Stimulated activated CD4-positive, alpha-beta T cell treated with anti-CD3 and anti-CD28 coated beads, Interleukin-12 subunit alpha, Interleukin-12 subunit beta, amount 100 ng/mL, for 48 hours (primary cell): Measurements from ENCODE around the gene MORN1.

Experiments
- DNase-seq, 3 donors: peaks; one replicate each; pipeline ENCODE4 v3.0.0-alpha.2; 2020; ENCODE audit warnings: low read depth in 2 of 3, low spot score in 1 of 3

Gene MORN1

DNA sequence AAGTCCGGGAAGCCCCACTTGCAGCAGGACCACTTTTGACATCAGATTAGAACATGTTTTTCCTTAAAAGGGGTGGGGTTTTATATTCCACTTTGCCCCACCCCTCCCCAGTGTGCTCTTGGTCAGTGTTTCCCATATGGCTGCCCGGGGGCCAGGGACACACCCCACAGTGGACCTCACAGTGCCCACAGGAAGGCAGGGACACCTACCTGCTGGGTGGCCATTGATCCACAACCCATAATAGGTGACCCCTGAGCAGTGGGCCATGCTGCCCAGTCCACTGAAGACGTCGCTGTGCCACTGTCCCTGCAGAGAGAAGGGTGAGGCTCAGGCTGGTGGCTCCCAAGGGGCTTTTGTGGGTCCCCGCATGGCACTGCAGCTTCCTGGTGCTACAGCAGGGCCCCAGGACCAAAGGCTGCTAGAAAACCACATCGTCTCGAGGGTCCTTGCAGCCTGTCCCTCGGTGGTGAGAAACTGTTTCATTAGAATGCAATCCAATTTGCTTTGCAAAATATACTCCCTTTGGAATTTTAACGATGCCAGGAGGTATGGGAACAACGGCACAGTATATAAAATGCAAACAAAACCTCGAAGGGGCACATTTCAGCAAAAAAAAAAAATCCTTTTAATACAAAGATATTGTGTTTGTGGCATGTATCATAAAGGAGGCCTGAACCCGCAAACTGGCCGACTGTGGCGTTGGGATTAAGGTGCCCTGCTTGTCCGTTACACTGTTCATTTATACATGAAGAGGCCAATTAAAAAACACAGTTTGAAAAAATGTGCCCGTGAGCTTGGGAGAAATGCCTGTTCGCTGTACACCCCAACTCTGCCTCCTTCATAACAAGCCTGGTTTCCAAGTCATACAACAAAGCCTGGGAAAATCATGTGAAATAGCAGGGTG is 16.9 kb downstream of the MORN1 start:
- DNase-seq = no peak

DNA sequence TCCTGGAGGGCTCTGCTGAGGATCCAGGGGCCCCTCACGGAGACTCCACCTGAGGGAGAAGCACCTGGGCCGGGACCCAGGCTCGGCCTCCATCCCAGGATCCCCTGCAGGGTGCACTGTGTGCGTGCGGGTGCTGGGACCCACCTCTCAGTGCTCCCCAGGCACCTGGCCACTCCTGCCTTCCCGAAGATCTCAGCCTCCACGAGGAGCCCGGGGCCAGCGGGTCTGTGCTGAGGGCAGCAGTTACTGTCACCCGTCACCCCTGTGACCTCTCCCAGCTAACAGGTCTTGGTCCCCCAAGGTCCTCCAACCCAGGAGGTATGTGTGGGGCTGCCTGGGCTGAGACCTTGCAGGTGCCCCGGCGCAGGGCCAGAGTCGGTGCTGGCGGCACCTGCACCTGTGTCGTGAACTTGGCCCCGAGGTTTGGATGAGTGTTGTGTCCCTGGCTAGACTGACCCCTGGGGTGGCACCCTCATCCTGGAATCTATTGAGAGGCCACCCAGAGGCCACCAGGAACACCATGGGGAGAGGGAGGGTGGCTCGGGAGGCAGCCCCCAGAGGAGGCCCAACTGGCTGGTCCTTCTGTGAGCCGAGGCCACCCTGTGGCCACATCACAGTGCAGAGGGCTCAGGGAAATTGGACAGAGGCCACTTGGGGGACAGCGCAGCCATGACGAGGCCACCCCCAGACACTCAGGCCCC is 17.7 kb downstream of the MORN1 start:
- no peak for DNase-seq

DNA sequence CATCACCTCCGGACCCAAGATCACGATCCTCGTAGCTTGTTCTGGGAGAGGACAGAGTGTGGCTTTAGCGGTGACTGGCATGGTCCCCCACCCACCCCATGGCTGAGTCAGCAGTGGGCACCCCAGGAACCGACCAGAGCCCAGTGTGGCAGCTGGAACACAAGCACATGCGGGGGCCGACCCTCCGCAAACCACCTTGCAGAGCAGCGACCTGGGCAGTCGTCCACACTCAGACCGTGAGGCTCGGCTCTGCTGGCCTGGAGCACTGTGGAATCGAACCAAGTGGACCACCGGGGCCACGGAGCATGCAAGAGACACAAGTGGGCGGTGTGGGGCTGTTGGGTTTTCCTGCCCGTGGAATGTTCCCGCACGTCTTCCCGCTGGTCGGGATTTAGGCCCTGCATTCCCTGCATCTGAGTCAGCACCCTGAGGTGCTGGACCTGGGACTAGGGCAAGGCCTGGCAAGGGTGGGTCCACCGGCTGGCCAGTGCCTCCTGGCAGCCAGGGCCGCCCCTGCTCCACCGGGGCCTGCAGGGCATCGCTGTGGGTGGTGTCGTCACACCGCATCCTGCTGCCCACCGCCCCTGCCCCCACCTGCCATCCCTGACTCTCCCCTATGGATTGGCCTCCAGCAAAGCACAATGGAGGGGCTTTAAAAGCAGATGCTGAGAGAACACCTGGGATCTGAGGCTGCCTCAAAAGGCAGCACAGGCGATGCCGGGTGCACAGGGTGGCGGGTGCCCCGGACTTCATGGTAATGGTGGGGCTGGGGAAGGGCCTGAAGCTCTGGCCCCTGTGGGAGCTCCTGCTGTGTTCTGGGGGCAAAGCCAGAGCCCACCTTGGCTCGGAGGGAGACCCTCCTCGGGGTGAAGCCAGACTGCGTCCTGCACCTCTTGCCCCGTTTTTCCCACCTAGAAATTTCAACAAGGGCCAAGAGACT is 18.5 kb downstream of the MORN1 start:
- no peak for DNase-seq

DNA sequence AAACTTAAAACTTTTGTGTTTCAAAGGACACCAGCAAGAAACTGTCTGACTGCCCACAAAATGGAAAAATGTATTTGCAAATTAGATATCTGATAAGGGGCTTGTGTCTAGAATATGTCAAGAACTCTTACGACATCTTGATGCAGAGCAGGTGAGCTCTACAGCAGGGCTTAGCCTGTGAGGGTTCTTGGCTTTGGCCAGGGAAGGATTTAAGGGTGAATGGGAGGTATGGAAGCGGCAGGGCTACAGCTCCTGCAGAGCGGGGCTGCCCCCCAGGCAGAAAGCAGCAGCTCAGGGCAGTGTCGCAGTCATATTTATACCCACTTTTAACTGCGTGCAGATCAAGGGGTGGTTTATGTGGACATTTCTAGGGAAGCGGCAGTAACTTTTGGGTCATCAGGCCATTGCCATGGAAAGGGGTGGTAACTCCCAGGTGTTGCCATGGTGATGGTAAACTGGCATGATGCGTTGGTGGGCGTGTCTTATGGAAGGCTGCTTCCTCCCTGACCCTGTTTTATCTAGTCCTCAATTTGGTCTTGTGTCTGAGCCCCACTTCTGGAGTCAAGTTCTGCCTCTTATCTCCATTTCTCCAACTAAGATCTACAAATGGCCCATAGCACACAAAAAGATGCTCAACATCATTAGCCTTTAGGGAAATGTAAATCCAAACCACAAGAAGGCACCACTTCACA is 23.2 kb downstream of the MORN1 start:
- no peak for DNase-seq

DNA sequence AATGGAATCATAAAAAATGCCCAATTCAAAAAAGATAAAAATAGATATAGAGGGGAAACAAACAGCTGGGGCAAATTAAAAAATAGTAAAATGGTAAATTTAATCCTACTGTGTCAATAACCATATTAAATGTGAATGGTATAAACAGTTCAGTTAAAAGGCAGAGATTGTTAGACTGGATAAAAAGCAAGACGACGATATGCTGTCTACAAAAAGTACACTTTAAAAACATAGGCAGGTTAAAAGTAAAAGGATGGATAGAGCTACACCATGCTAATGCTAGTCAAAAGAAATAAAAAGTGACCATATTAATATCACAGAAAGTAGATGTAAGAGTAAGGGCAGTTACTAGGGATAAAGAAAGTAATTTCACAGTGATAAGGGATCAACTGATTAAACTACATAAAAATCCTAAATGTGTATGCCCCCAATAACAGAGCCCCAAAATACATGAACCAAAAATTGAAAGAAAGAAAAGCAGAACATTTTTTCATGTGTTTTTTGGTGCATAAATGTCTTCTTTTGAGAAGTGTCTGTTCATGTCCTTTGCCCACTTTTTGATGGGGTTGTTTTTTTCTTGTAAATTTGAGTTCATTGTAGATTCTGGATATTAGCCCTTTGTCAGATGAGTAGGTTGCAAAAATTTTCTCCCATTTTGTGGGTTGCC is 27.4 kb downstream of the MORN1 start:
- DNase-seq = no peak

DNA sequence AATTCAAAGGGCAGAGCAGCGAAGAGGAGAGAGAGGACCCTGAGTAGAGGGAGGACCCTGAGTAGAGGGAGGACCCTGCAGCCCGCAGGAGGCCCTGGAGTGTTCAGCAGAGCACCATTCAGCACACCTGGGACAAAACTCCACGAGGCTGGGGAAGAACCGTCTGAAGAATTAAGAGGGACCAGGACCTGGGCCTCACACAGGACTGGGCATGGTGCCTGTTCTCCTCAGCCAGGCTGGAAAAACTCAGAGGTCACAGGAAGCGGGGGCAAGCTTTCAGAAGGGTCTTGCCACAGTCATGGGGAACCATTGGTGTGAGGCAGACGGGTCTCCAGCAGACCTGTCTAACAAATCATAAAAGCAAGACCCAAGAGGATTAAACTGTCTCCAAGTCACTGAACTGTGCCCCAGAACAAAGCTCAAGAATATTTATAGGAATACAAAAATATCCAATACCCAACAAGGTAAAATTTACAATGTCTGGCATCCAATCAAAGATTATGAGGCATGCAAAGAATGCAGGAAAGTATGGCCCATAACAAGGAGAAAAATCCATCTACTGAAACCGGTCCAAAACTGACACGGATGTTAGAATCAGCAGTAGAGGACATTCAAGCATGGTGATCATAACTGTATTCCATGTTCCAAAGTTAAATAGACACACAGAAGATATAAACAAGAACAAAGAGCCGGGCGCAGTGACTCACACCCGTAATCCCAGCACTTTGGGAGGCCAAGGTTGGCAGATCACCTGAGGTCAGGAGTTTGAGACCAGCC is 30.6 kb downstream of the MORN1 start:
- no peak for DNase-seq

DNA sequence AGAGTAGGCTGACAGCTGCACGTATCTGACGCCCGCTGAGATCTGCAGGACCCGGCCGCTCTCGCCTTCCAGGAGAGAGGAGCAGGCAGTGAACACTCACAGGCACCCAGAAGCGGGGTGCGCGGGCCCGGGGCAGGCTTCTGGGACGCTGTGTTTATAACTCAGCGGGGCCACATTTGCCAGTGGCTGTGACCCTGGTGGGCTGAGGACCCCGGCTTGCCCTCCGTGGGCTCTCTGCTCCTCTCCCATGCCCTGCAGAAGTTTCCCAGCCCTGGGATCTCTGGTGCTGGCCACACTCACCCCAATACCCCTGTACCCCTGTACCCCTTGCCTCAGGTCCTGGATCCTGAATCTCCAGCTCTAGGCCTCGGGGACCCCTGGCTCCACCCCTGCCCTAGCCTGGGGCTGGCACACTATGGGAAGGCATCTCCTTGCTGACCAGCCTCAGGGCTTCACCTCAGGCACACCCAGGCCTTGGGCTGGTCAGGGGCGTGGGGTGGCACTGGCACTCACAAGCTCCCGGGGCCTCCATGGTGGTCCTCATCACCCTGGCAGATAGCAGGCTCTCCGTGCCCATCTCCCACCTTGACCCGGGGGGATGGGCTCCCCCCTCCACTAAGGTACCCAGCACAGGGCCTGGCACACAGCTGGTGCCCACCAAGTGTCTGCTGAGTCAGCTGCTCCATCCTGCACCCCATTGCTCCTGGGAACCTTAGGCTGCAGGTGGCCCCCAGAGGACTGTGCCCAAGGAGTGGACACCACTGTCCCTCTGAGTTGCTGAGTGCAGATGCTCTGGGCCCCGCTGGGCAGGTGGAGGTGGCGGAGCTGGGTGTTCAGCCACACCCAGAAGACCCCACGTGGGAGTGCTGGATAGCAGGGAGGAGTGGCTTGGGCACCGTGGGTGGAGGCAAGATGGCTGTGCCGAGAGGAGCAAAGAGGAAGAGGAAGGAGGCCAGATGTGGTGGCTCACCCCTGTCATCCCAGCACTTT is 32.4 kb downstream of the MORN1 start:
- DNase-seq = no peak

DNA sequence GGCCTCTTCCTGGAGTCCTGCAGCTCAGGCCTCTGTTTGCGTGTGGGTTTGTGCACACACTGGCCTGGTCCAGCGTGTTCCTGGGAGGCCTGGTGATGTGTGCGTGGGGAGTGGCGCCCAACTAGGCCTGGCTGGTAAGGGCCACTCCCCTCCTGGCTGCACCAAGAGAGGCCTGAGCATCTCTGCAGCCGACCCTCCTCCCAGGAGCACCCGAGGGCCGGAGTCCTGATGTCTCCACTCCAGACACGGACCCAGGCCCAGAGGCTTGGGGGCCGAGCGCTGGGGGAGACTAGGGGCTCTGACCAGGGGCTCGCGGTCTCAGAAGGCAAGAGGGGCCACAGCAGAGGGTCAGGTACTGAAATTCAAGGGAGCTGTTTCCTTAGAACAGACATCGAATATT is 33.3 kb downstream of the MORN1 start:
- DNase-seq = no peak

DNA sequence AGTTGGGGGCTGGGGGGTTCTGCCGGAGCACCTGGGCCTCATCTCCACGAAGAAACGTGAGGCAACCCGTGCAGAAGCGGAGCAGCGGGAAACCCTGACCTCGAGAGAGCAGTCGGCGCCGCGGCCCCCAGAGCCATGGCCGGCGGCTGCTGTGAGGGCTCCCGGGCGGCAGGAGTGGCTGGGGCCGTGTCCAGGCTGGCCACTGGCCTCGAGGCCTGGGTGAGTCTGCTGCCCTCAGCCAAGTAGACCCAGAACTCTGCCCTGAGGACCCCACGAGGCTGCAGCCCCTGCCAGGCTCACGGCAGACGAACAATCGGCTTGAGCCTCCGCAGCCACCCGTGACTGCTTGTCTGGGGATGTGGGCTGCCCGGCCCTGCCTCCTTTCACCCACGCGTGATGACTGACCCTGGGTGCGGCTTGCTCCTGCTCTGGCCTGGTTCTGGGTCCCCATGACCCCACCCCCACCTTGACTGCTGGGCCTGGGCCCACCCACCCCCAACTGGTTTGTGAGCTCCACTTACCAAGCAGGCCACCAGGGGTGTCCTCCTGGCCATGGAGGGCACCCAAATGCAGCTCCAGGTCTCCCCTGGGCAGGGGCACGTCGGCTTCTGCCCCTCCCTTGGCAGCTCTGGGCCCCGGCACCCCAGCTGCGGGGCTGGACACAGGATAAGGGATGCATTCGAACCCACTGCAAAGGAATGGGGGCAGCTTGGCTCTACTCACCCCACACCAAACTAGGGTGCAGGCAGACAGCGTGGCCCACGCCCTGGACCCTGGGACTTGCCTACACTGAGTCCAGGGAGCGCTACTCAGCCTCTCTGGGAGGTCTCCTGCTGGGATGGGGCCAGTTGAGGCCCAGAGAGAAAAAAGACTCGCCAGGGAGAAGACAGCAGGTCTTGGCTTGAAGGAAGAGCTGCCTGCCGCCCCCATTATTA is 34.2 kb downstream of the MORN1 start:
- no peak for DNase-seq

DNA sequence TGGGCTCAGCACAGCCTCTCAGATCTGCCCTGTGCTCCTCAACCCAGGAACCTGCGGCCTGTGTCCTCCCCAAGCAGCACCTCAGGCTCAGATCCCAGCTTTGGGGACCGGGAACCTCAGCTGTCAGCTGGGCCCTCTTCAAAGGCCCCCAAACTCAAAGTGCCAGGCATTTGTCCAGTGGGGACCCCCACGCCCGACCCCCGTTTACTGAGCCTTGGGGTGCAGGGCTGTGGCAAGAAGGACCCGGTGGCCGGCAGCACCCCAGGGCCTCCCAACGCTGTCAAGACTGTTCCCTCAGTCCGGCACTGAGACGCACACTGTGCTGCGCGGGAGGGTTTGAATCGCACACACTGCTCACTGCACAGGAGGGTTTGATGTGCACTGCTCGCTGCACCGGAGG is 35.0 kb downstream of the MORN1 start:
- no peak for DNase-seq

DNA sequence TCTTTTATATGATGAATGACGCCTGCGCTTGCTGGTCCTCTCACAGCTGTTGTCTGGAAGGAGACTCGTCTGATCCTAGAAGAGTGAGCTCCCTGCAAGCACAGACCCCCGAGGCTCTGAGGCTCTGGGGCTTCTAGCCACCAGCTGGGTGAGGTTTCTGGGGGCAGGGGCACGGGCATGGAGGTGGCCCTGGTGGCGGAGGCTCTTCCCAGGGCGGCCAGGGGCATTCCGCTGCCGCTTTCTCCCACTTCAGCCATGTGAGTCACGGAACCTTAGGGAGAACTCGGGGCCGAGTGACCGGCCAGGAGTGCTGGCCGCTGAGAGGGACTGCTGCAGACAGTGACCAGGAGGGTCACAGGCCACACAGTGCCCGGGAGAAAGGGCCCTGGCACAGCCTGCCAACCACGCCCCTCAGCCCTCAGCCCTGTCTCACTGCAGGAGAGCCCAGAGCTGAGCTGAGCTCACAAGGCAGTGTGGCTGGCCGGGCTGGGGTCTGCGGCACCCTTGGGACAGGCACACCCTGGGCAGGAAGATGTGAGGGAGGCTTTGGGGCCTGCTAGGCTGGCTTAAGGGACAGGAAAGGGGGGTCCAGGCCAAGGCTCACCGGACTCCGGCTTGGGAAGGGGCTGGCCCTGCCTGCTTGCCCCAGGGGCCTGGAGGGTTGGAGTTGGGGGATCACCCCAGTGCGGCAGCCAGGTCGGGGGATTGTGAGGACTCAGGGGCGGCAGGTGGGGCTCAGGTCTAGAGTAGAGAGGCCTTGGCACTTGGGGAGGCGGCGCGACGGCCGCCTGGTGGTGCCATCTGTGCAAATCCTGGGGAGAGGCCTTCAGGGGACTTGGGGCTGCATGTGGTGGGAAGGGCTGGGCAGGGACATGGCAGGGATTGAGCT is 35.7 kb downstream of the MORN1 start:
- no peak for DNase-seq

DNA sequence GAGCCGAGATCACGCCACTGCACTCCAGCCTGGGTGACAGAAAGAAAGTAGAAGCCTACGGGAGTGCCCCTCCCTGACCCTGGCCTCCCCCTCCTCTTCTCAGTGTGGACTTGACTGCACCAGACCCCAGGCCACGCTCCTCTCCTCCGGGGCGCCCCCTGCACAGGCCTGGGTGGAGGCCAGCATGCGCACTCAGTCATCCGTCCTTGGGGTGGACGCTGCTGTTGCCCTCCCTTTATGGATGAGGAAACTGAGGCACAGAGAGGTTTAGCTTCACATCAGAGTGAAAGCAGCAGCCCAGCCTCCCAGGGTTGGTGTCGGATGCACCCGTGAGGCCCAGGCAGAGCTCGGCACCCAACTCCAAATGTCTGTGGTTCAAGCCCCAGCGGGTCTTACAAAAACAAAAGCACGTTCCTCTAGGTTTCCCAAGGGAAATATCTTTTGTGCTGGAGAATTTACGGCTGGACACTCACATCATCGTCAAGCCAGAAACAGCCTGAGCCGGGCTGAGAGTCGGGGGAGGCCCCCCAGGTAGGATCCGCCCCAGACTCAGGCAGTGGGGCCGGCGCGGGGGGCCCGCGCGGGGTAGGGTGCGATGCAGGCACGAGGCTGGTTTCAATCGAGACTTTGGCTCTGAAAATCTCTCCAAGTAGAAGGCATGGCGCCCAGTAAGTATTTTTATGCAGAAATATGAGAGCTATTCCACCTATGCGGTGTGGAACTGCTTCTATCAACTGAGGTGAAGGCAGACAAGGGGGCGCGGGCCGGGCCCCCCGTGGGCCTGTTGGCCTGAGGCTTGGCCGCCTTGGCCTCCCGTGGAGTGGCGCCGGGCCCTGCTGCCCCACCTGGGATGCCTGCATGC is 36.6 kb downstream of the MORN1 start:
- DNase-seq = no peak

DNA sequence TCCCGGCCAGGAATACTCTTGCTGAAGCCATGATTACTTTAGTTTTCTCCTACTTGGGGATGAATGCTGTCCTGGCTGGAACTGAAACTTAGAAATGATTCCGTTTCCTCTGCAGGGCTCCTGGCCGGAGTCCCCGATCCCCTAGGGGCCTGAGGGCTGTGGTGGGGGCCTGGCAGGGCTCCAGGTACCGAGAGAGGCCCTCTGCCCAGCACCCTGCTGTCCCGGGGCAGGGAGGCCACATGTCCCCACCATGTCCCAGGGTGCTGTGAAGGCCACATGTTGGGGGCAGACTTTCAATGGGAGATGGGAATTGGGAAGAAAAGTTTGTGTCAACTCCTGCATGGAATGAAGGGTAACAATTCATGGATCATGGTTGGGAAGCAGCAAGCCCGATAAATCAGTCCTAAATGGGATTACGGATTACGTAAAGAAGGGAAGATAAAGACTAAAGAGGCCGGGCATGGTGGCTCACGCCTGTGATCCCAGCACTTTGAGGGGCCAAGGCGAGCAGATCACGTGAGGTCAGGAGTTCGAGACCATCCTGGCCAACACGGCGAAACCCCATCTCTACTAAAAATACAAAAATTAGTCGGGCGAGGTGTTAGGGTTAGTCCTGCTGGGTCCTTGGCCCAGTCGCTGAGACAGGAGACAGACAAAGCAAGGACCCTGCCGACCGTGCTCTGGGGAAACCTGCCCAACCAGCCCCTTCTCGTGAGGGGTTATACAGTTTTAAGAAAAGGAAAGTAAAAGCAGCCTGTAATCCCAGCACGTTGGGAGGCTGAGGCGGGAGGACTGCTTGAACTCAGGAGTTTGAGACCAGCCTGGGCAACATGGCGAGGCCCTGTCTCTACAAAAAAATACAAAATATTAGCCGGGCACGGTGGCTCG is 37.6 kb downstream of the MORN1 start:
- DNase-seq = no peak

DNA sequence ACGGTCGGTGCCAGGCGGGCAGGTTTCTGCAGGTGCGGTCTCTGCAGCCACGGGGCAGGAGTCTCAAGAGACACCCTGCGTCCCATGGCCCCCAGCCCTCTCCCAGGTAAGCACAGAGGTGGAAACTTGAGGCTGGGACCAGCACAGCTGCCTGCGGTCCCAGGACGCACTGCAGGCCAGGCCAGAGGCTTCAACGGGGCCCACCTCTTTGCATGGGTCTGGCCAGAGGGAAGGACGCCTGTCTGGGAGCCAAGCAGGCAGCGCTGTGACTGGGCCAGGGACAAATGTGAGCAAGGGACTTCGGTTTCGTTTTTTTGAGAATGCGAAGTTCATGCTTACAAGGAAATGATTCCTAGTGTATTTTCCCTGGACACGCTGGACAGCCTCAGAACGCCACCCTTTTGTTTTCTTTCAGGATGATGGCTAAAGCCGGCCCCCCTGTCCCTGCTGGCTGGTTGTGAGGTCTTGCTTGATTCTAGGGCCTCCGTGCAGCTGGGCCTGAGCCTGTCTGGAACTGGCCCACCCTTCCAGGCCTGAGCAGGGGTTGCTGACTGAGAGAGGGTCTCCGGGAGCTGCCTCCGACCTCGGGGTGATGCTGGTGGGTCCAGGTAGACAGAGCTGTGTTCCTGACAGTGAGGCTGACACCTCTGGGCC is 38.3 kb downstream of the MORN1 start:
- no peak for DNase-seq
